Keratinocyte (primary cell): ENCODE data around the gene WDR11.

Source experiments
- CTCF ChIP-seq, 3 experiments: IDR thresholded peaks in 1 of 3; conservative IDR thresholded peaks in 1 of 3; optimal IDR thresholded peaks in 1 of 3; 2 replicates in 2 of 3; 3 replicates in 1 of 3; pipeline versions ENCODE3 to v1.5.1; 2011; ENCODE audit warnings: low read length in 3 of 3, mild to moderate bottlenecking in 3 of 3, moderate library complexity in 2 of 3, control low read depth in 1 of 3, inconsistent platforms in 1 of 3; ENCODE audit not compliant: insufficient read depth in 2 of 3; ENCODE audit errors: extremely low read depth in 1 of 3
- EZH2 ChIP-seq: IDR thresholded peaks from one replicate; pipeline ENCODE4 v1.6.1; 2012; ENCODE audit warnings: inconsistent platforms, mild to moderate bottlenecking, low read length, moderate library complexity

- TF ChIP-seq CTCF (optimal IDR thresholded peaks at IDR 0.05 in 1 of 3, IDR thresholded peaks at IDR 0.05 in 1 of 3, conservative IDR thresholded peaks at IDR 0.05 in 1 of 3; ENCODE audit: extremely low read depth in 1 of 3, insufficient read depth in 2 of 3, low read length in 3 of 3), result no peak
- TF ChIP-seq EZH2, result no peak
Measured at GRCh38 chr10:120832106-120832505, 19.1 kb upstream of the WDR11 start.
